Esophagus muscularis mucosa (tissue), 4 donors: ENCODE data around the gene DDX19B. TPM values are rescaled to one million over a fixed set of nuclear protein-coding genes. Genes with fewer than 3 reads are reported as not detected.
"Not testable (repeated sequence)": the region's sequence is repeated elsewhere in the genome, so short reads cannot be mapped to it uniquely, and the experiment has no call there.

Experiments used
- DNase-seq: peaks from one replicate; pipeline ENCODE4 v3.0.0-alpha.2; 2017; ENCODE audit errors: extremely low spot score
- H3K27ac ChIP-seq, 4 donors: fragments of 200-600 bp; sonication (generic); replicated peaks in 1 of 4; 1 replicate in 3 of 4; 2 replicates in 1 of 4; pipeline ENCODE4 v1.5.1; 2016 to 2019; ENCODE audit warnings: mild to moderate bottlenecking in 1 of 4
- H3K27me3 ChIP-seq, 4 donors: fragments of 200-600 bp; sonication (generic); one replicate each; pipeline versions ENCODE4 v1.5.1 to v1.6.0; 2016 to 2019
- H3K36me3 ChIP-seq, 4 donors: fragments of 200-600 bp; sonication (generic); one replicate each; pipeline ENCODE4 v1.5.1; 2016 to 2019
- H3K4me1 ChIP-seq, 4 donors: fragments of 200-600 bp; sonication (generic); one replicate each; pipeline ENCODE4 v1.5.1; 2016 to 2019
- H3K4me3 ChIP-seq, 4 donors: fragments of 200-600 bp; sonication (generic); 1 replicate in 2 of 4; 2 replicates in 2 of 4; pipeline ENCODE4 v1.5.1; 2016 to 2019; ENCODE audit warnings: mild to moderate bottlenecking in 4 of 4, moderate library complexity in 1 of 4
- H3K9me3 ChIP-seq, 4 donors: fragments of 200-600 bp; sonication (generic); 1 replicate in 3 of 4; 2 replicates in 1 of 4; pipeline ENCODE4 v1.5.1; 2016 to 2019
- CTCF ChIP-seq, 3 experiments: fragments of 200-600 bp in 2 of 3; fragments of 450-650 bp in 1 of 3; sonication (generic) in 2 of 3; IDR thresholded peaks; one replicate each; pipeline ENCODE4 v1.5.1; 2017 to 2019; ENCODE audit warnings: antibody characterized with exemption in 3 of 3, mild to moderate bottlenecking in 2 of 3, moderate library complexity in 1 of 3
- EP300 ChIP-seq: sonication (generic); formaldehyde crosslinking; IDR thresholded peaks from one replicate; pipeline ENCODE4 v1.6.1; 2017; ENCODE audit warnings: antibody characterized with exemption
- POLR2A ChIP-seq: fragments of 450-650 bp; IDR thresholded peaks from one replicate; pipeline ENCODE4 v1.6.1; 2017; ENCODE audit warnings: antibody characterized with exemption, moderate library complexity, mild to moderate bottlenecking, low read depth
- POLR2AphosphoS5 ChIP-seq, 2 donors: sonication (generic); formaldehyde crosslinking; IDR thresholded peaks; one replicate each; pipeline ENCODE4 v1.6.1; 2017; ENCODE audit warnings: antibody characterized with exemption in 2 of 2
- WGBS: methylation state at CpG from one replicate; pipeline ENCODE4 v1.1.5; 2018; 5-methylcytosine and 5-hydroxymethylcytosine counted together
- intact Hi-C: fragments of 100-400 bp; cut with DNase I; formaldehyde crosslinking; loops from one replicate; pipeline ENCODE4 v1.15.1; 2023
- total RNA-seq, 4 donors: library from RNA; depleted of rRNA; stranded (reverse); fragments of >200 nt; gene quantifications; one replicate each; pipeline versions ENCODE4 v1.1.0 to v1.2.1, GENCODE V29; 2016

Gene DDX19B
- 10 to 100 TPM; 36.1 to 48.7 (median 41.1) TPM for total RNA-seq

- peak; percentile 93 for DNase-seq
- Histone ChIP-seq H3K36me3 (peaks cover 0 to 20% (median 3%) of the 10 kb centered on the region in 4 donors), H3K4me3 (peak within 1 kb of the TSS; percentile 70 to 98 (median 84)), H3K27me3 (no peaks in the 10 kb centered on the region), H3K27ac (peak within 1 kb of the TSS; percentile 90 to 98 (median 96)), H3K9me3 (peaks cover 0 to 13% (median 8%) of the 10 kb centered on the region in 4 donors), H3K4me1 (peaks cover 7 to 19% (median 19%) of the 10 kb centered on the region in 4 donors)
- WGBS: under 1% methylated on average over 24 of the region's 37 CpGs
- intact Hi-C loops: loop anchor here (10.0 kb wide), 1 partner anchor 46 kb away; the partner anchor contains the start of gene DDX19A
- TF ChIP-seq POLR2A (peak; percentile 77), POLR2AphosphoS5 (IDR thresholded peaks at IDR 0.05) (peak; percentile 80 to 94), CTCF (IDR thresholded peaks at IDR 0.05) (peak in 1 of 3 experiments; percentile 16), EP300 (no peak)
Measured at GRCh38 chr16:70298988-70299938, at the start of gene DDX19B. Gene DDX19B (plus strand): TSS chr16:70299186. CDS start chr16:70299298, 112 bp downstream.

DNA sequence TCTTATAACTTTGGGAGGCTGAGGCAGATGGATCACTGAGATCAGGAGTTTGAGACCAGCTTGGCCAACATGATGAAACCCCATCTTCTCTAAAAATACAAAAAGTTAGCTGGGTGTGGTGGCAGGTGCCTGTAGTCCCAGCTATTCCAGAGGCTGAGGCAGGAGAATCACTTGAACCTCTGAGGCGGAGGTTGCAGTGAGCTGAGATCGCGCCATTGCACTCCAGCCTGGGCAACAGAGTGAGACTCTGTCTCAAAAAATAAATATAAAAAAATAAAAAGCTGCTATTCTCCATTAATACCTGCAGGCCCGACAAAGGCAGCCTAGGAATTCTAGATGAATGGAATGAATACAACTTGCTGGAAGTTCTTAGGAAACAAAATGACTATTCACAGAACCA, 49.3 kb upstream of the DDX19B start:
- H3K4me3 ChIP-seq: not testable (repeated sequence)
- H3K36me3 ChIP-seq: peaks cover 20 to 28% (median 27%) of the 10 kb centered on the region in 4 donors
- intact Hi-C loops: loop anchor here (10.0 kb wide), 1 partner anchor 85 kb away; no protein-coding TSS in a partner anchor

DNA sequence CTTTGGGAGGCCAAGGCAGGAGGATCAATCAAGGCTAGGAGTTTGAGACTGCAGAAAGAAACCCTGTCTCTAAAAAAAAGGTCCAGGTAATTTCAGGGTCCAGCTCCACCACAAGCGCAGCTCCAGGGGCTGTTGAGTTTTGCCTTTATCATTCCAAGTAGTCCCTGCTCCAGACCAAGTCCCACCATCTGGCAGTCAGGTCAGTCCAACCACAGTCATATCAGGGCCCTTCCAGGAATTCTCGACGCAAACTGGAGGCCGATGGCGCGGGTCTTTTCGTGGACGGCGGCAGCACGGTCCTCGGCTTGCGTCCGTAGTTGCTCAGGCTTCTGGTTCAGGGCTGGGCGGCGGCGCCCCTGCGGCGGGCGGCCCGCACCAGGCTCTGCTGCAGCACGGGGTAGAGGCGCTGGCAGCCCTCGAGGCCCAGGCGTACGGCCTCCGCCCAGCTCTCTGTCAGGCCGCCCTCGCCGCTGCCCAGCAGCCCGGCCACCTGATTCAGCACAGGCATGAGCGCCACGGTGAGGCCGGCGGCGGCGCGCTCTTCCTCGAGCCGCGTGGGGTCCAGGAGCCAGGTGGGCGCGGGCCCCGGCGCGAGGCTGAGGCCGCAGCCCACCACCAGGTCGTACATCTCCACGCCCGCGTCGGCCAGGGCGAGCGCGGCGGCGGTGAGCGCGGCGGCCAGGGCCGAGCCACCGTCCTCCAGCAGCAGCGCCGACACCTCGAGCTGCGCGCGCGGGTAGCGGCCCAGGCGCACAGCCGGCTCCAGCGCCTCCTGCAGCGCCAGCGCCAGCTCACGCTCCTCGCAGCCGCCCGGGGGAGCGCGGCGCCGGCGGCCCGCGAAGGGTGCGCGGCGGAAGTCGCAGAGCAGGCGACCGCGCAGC, 48.0 kb upstream of the DDX19B start:
- TF ChIP-seq CTCF (IDR thresholded peaks at IDR 0.05): no peak
- TF ChIP-seq POLR2AphosphoS5 (IDR thresholded peaks at IDR 0.05): no peak
- no peak for TF ChIP-seq POLR2A
- no peak for TF ChIP-seq EP300
- peak overlapping the region; percentile 78 to 94 (median 87) for H3K27ac ChIP-seq
- DNase-seq: no peak
- H3K4me1 ChIP-seq: peaks cover 20 to 42% (median 33%) of the 10 kb centered on the region in 4 donors
- no peaks in the 10 kb centered on the region for H3K9me3 ChIP-seq
- intact Hi-C loops: loop anchor here (10.0 kb wide), 1 partner anchor 86 kb away; no protein-coding TSS in a partner anchor
- 30% methylated on average over 1 of the region's 92 CpGs for WGBS
- peaks cover 30 to 41% (median 40%) of the 10 kb centered on the region in 4 donors for H3K36me3 ChIP-seq
- peak overlapping the region; percentile 69 to 92 (median 83) for H3K4me3 ChIP-seq
- no peaks in the 10 kb centered on the region for H3K27me3 ChIP-seq

More for the DNA sequence above, 49.3 kb upstream of the DDX19B start:
- H3K9me3 ChIP-seq, H3K27me3 ChIP-seq, H3K27ac ChIP-seq, DNase-seq: not testable (repeated sequence)
- 86% methylated on average over 4 of the region's 4 CpGs for WGBS
- H3K4me1 ChIP-seq: peaks cover 20 to 42% (median 33%) of the 10 kb centered on the region in 4 donors

GRCh38 chr16:70251629-70252354, 47.2 kb upstream of the DDX19B start, which contains the start of gene EXOSC6:
Gene EXOSC6 (minus strand): TSS chr16:70251940. CDS start chr16:70251900, 40 bp downstream.
- 21% methylated on average over 2 of the region's 65 CpGs for WGBS

More at GRCh38 chr16:70251629-70252354, 47.2 kb upstream of the DDX19B start, which contains the start of gene EXOSC6:
- Histone ChIP-seq H3K36me3 (peaks cover 38 to 49% (median 48%) of the 10 kb centered on the region in 4 donors), H3K9me3 (no peaks in the 10 kb centered on the region), H3K27me3 (no peaks in the 10 kb centered on the region), H3K27ac (peak within 1 kb of the TSS; percentile 84 to 94 (median 92)), H3K4me1 (peaks cover 20 to 40% (median 33%) of the 10 kb centered on the region in 4 donors), H3K4me3 (peak within 1 kb of the TSS; percentile 69 to 92 (median 83))
- no peak for TF ChIP-seq POLR2A
- peak; percentile 92 to 98 (median 92) for TF ChIP-seq CTCF (IDR thresholded peaks at IDR 0.05)
- TF ChIP-seq POLR2AphosphoS5 (IDR thresholded peaks at IDR 0.05): peak; percentile 92 to 97
- no peak for TF ChIP-seq EP300
- peak; percentile 97 for DNase-seq
- intact Hi-C loops: loop anchor here (10.0 kb wide), 1 partner anchor 87 kb away; no protein-coding TSS in a partner anchor
